ENCODE results near the gene RAB12.
"Not testable (repeated sequence)": the region's sequence is repeated elsewhere in the genome, so short reads cannot be mapped to it uniquely, and the experiment has no call there.

RAB12 gene

DNA sequence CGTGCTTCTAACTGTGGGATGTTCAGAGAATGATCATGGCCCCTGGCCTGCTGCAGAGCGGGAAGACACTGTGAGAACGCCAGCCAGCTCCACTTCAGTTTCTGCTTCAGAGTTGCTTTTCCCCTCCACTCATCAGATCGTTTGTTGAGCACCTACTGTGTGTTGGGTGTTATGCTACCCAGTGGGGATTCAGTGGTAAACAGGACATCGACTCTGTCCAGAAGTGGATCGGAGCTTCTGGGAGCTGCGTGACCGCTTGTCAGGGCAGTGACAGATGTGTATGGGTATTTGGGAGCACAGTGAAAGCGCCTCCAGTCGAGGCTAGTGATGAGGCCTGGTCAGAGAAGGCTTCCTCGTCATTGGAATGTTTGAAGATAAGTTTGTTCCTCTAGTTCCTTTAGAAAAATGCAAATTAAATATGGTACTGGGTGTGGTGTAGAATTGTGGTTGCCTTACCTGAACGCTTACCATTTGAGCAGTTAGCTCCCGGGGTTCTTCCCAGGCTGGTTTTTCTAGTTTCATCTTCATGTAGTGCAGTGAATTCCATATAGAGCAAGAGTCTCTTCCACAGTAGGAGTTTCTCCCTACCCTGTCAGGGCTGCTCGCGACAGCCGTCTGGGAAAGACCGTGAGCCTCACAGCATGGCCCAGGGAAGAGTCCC, 2.8 kb downstream of the RAB12 start:
- no peak for DNase-seq (ENCODE audit: low read depth)

DNA sequence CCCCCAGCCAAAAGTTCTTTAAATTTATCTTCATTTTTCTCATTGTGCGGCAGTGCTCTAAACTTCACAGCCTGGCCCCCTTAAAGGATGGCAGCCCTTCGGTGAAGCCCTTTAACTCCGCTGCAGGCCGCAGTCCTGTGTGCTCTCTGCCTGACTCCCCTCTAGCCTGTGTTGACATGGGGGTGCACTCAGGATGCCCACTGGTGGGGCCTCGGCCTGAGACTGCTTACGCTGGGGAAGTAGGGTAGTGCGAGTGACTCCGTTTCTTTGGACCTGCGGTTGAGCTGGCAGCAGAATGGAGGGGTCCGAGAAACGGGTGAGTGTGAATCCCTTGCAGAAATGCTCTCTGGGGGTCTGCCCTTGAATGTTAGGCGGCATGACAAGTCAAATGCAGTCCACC, 5.6 kb downstream of the RAB12 start:
- no peak for DNase-seq (ENCODE audit: low read depth)

DNA sequence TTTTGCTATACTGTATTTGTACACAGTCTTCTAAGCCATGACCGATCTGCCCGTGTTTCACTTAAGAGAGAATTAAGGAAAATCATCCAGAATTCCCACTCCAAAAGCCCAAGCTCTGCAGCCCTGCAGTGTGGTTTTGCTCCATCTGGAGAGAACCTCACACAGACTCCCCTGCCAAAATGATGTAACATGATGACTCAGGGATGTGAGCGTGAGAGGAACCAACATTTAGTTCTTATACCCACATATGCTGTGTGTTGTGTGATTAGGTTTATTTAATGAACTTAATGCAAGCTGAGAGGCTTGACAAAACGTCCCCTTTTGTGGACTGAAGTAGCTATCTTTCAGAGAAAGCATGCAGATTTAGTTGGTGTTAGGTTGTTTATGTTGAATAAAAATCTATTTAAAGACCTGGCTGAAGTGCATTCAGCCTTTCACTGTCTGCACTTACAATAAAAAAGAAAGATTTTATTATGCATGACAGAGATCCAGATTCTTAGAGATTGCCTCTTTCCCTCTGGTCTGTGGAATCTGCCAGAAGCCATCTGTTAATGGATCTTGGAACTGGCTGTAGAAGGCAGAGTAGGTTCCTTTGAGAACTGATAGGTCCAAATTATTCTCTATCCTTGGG, 6.3 kb downstream of the RAB12 start:
- no peak for DNase-seq (ENCODE audit: low read depth)

DNA sequence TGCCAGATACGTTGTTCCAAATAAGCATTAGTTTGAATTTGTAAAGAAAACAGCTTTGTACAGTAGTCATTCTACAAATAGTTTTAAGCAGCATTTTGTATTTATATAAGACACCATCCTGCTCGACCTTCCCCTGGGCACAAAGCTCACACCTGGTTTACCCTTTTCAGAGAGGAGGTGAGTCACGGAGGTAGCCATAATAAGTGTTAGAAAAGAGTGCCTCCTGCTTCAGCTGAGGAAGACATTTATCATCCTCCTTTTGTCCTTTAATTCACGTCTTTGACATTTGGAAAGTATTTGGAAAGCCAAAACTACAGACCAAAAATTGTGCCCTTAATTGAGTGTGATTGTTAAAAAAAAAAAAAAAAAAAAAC, 6.8 kb downstream of the RAB12 start:
- no peak for DNase-seq (ENCODE audit: low read depth)

DNA sequence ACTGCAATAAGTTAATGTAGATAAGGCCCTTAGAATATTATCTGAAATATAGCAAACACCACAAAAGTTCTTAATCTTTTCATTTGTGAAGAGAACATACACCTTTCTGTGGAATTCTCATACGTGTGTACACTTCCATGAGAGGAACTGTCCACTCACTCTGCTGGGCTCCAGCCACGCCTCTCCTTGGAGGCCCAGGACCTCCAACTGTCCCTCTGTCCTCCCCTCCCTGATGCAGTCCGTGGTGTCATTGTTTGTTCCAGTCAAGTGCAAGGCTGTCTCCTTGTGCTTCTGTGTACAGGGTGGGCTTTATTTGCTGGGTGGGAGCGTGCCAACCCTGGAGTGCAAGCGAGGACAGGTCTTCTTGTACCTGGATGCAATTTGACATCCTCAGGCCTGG, 8.7 kb downstream of the RAB12 start:
- DNase-seq (ENCODE audit: low read depth), result no peak

DNA sequence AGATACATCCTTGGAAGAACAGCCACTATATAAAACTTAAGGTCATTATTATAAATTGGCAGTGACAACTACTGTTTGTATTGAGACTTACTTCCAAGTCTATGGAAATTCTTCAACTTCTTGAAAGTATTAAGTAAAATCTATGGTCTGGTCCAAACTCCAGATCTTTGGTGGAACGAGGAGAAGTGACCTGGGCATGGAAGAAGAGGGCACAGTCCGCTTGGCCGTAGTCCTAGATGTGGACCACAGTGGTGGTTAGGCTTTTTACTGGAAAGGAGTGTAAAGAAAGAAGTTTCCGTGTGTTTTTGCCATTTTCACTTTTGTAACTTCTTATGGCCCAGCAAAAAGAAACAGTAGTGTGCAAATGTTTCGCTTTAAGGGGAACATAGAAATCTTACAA, 9.8 kb downstream of the RAB12 start:
- DNase-seq (ENCODE audit: low read depth), result no peak

- DNase-seq (ENCODE audit: low read depth), result no peak
These were observed 10.8 kb downstream of the RAB12 start for GRCh38 chr18:8619835-8620577.

GRCh38 chr18:8620845-8621244, 11.6 kb downstream of the RAB12 start:
- DNase-seq (ENCODE audit: low read depth), result no peak

- DNase-seq (ENCODE audit: low read depth), result not testable (repeated sequence)
These were observed 13.4 kb downstream of the RAB12 start for GRCh38 chr18:8622625-8623024.

- no peak for DNase-seq (ENCODE audit: low read depth)
These were observed 14.4 kb downstream of the RAB12 start for GRCh38 chr18:8623549-8624106.

- no peak for DNase-seq (ENCODE audit: low read depth)
These were observed 16.3 kb downstream of the RAB12 start for GRCh38 chr18:8625461-8626092.

DNA sequence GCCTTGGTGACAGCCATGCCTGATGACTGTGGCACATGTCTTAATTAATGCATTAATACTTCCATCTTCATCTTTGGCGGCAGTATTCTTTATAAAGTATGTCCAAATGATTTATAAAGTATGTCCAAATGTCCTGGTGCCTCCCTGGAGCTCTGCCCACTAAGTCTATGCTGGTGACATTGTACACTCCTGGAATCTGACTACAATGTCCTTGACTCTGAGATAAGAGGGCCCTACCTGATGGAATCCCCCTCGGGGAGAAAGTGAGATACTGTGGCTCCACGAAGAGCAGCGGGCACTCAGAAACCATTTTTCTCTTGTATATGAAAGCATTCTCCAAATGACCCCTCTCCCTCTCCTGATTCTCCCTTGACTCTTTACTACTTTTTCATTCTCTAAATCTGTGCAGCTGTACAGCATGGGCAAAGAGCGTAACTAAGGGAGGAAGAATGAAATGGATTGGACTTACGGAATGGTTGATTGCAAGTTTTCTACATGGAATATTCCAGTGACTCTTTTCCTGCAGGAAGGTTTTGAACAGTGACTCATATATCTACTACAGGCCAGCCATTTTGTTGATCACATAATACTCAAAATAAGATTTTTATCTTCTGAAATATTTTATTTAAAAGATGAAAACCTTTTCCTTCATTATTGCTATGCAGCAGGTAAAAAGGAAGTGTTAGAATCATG, 17.3 kb downstream of the RAB12 start:
- DNase-seq (ENCODE audit: low read depth), result no peak

GRCh38 chr18:8627107-8627472, 17.9 kb downstream of the RAB12 start:
- no peak for DNase-seq (ENCODE audit: low read depth)

- DNase-seq (ENCODE audit: low read depth), result no peak
These were observed 18.3 kb downstream of the RAB12 start for GRCh38 chr18:8627540-8627939.

GRCh38 chr18:8629602-8630001, 20.4 kb downstream of the RAB12 start:
- no peak for DNase-seq (ENCODE audit: low read depth)

- DNase-seq (ENCODE audit: low read depth), result no peak
These were observed 21.3 kb downstream of the RAB12 start for GRCh38 chr18:8630546-8630945.

GRCh38 chr18:8631265-8631664, 22.0 kb downstream of the RAB12 start:
- DNase-seq (ENCODE audit: low read depth), result no peak

GRCh38 chr18:8632386-8632785, 23.1 kb downstream of the RAB12 start:
- DNase-seq (ENCODE audit: low read depth), result no peak

- no peak for DNase-seq (ENCODE audit: low read depth)
These were observed 25.3 kb downstream of the RAB12 start for GRCh38 chr18:8634508-8634907.

DNA sequence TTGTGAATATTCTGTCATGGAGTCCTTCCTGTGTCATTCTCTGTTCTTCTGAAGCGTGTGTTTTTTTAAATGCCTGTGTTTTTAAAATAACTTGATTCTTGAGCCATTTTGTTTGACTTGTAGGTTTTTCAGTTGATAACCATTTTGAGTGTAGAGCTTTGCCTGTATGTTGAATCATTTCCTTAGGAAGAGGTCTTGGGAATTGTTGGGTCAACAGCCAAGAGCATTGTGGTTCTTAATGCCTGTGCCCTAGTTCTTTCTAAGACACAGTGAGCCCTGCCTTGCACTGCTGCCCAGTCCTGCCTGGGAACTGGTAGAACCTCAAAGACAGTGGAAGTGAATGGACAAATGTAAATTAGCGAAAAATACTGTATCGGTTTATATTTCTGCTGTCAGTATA, 25.9 kb downstream of the RAB12 start:
- DNase-seq (ENCODE audit: low read depth), result no peak

DNA sequence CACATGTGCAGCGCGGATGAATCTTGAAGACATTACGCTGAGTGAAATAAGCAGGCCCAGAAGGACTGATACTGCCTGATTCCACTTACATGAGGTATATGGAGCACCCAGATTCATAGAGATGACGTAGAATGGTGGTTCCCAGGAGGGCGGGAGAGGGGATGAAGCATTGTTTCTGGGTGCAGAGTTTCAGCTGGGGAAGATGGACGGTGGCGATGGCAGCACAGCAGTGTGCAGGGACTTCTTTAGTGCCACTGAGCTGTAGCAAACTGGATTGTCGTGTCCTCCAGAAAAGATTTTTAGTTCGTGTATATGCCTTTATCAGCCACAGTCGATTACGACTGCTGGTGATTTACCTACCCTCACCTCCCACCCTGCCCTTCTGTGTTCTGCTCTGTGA, 30.5 kb downstream of the RAB12 start:
- DNase-seq (ENCODE audit: low read depth), result no peak

DNA sequence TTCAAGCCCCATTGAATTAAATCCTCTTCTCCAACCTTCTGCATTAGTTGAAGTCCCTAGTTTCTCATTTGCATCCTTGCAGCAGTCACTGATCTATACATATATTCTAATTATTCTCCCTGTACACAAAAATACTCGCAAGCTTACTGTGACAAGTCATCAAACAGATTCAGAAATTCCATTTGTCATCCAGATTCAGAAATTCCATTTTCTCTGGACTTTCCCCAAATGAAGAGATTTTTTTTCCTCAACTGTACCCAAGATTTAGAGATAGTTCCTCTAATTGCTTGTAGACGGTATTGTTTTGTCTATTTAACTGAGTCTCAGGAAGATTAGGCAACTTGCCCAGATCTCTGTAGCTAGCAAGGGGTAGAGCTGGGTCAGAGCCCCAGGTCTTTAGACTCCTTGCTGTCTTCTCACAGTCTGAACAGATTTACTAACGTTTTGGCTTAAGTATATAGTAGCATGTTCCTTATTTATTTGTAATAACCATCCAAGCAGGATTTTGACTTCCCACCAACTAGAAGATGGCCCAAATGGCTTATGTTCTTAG, 34.2 kb downstream of the RAB12 start:
- no peak for DNase-seq (ENCODE audit: low read depth)

Measured in activated T-helper 1 cell treated with Interleukin-2 at 50 U/mL for 16 hours (primary cell).